HG03280 (cell line): Measurements from ENCODE around the gene CKAP4.

Experiments
- ATAC-seq: cut with Tn5 transposase; IDR thresholded peaks from one replicate; pipeline ENCODE4 v1.9.1; 2021; ENCODE audit warnings: mild to moderate bottlenecking, moderate library complexity; ENCODE audit not compliant: unreplicated experiment

The CKAP4 gene

DNA sequence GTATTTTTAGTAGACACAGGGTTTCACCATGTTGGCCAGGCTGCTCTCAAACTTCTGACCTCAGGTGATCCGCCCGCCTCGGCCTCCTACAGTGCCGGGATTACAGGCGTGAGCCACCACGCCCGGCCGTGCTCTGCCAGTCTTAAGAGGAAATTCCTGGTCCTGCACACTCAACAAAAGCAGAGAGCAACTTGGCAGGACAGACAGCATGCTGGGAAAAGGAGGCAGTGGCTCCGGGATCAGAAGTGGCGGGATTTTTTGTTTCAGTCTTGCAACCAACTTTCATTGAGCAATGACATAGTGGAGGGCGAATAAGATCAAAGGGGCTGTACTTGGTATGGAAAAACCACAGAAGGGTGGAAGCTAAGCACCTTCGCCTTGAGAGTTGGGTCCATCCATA is 2.1 kb downstream of the CKAP4 start:
- ATAC-seq: no peak

DNA sequence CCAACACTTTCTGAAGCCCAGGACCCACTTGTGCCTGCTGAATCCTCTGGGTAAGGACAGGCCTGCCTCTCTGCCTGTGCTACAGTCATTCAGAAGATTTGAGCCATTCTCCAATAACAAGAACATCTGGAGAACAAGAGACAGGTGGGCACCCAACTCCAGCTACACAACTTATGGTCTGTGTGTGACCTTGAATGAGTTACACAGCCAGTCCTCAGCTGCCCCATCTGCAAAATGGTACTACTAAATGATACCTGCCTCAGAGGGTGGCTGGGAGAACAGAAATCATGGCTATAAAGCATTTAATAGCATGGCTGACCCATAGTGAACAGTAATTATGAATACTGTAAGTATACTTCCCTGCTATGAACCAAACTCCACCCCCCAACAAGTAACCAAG is 4.2 kb downstream of the CKAP4 start:
- no peak for ATAC-seq

DNA sequence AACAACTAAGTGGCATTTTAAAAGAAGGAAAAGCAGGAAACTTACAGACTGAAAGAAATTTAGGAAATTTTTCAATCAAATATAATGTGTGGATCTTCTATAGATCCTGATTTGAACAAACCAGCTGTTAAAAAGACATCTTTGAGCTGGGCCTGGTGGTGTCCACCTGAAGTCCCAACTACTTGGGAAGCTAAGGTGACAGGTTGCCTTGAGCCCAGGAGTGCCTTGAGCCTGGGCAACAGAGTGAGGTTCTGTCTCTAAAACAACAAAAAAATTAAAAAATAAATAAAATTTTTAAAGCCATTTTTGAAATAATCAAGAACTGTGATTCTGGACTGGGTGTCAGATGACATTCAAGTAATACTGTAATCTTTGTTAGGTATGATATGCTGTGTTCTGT is 7.0 kb downstream of the CKAP4 start:
- no peak for ATAC-seq

- no peak for ATAC-seq
Measured at GRCh38 chr12:106239951-106240335, 7.9 kb downstream of the CKAP4 start.

DNA sequence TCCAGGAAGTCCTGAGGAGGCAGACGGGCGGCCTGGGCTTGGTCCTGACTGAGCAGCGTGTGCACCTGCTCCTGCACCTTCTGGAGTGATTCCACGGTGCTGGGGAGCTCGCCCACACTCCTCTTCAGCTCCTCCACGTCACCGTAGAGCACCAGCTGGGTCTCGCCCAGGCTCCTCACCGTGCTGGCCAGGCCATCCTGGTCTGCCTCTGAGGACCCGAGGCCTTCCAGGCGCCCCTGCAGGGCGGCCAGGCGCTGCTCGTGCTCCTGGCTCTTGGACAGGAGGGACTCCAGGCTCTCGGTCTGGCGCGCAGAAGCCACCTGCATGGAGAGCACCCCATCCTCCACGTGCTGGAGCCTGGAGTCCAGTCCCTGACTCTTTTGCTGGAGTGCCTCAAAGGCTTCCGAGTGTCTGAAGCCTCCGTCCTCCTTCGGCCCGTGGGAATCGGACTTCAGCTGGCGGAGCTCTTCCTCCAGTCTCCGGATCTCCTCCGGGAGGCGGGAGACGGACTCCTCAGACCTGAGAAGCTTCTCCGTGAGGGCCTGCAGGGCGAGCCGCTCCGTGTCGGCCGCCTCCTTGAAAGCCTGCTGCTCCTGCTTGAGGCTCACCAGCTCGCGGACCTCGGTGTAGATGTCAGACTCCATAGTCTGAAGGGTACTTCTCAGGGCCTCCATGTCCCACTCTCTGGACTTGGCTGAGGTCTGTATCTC is 8.4 kb downstream of the CKAP4 start:
- no peak for ATAC-seq

DNA sequence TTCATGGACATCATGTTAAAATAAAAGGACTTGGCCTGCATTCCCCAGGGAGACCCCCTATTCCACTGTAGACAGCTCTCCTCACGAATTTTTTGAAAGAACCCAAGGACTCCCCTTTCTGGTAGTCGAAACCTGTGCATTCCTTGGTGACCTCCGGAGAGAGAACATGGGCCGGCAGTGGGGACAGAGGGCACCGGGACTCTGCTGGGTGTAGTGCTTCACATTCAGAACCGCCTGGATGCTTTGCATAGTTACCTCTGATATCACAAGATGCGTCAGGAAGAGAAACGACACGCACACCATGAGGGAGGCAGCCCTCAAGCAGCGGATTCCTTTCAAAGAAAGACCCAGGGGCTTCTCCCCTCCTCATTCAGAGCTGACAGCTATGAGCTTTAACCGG is 9.7 kb downstream of the CKAP4 start:
- ATAC-seq: no peak

DNA sequence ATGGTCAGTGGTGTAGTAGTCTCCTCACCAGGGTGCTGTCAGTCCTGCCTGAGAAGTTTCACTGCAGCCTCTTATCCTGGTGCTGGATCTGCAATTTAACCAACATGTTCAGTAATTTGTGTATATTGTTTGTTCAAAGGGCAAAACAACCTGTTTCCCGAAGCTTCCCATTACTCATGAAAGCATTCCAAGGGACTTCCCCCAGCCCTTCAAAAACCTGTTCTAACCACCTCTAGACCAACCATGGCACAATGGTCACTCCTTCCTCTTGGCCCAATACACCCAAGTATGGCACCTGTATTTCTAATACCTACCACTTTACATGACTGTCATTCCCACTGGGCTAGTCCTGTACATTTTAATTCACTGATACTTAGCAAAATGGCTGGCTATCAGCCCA is 12.1 kb downstream of the CKAP4 start:
- ATAC-seq: no peak

- no peak for ATAC-seq
Measured at GRCh38 chr12:106234449-106234848, 13.4 kb downstream of the CKAP4 start.

GRCh38 chr12:106233011-106233410 is 14.8 kb downstream of the CKAP4 start:
- no peak for ATAC-seq

DNA sequence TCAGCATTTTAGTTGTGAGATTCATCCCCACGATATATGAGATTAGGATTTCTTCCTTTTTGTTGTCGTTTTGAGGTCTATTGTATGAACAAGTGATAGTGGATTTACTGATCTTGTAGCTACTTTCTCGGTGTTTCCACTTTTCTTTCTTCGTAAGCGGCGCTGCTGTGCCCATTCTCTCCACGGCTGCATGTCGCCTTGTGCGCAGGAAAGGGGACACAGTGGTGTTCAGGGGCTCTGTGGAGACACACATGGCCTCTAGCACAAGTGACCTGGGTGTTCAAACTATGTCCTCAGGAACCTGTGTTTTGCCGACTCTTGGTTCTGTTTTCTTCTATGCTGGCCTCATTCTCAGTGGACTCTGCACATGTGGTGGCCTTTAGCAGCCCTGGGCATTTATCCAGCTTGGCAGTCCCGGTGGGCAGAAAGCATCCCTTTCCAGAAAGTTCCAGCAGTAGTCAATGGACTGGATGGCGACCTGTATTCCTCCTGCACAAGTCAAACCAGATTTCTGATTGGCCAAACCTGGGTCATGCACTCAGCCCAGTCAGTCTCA is 18.7 kb downstream of the CKAP4 start:
- no peak for ATAC-seq

GRCh38 chr12:106228320-106228710 is 19.5 kb downstream of the CKAP4 start:
- no peak for ATAC-seq

DNA sequence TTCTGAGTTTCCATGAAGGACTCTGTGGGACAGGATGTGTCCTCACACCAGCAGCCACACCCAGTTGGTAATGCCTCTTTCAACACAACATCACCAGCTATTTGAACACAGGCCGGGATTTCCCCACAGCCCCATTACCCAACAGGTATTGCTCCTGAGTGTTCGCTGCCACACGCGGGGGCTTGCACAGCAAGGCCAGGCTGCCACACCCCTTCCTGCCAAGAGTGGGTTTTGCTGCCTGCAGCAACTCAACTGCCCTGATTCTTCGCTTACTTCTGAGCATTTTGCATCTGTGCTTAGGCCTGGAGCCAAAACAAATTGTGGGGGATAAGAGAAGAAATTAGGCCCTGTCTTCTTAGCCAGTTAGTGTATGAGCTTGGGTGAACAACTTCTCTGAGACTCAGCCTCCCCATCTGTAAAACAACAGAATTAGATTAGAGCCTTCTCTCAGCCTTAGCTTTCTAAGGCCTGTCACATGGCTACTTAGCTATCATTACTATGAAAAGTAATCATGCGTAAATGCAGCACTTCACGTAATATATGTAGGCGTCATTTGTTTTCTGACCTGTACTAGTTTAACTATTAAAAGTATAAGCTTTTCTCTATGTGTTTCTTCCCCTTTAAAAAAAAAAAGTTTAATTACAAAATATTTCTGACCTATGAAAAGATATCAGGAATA is 20.0 kb downstream of the CKAP4 start:
- ATAC-seq: no peak

GRCh38 chr12:106226884-106227640 is 20.8 kb downstream of the CKAP4 start:
- ATAC-seq: no peak

DNA sequence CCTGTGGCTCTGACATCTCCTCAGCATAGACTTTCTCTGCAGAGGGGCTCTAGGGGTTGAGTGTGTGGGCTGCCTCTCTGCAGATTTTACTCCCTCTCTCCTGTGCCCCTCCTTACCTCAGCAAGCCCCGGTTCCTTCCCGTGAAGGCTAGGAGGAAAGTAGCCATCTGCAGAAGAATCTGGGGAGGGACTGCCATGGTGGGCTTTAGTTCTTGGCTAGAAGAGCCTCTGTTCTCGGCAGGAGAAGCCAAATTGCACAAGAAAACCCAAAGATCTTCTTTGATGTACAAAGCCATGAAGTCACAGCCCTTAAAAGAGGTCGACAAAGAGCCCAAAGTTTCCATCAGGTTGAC is 23.5 kb downstream of the CKAP4 start:
- ATAC-seq: no peak

- ATAC-seq: peak; percentile 72
Measured at GRCh38 chr12:106223485-106224354, 24.1 kb downstream of the CKAP4 start.

DNA sequence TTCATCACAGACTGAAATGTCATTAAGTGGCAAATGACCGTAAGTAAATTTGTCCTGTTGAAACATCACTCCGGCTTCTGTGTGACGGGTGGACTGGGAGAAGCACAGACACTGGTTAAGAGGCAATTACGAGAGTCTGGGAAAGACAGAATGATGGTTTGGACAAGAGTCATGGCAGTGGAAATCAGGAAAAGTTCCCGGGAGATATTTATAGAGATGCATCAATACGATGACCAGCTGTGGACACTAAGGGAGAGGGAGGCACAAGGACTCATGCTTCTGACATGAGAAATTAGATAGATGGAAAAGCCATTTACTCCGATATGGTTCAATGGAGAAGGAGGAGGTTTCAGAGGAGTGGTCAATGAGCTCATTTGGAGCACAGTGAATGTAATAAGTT is 27.3 kb downstream of the CKAP4 start:
- no peak for ATAC-seq

GRCh38 chr12:106219043-106219442 is 28.8 kb downstream of the CKAP4 start:
- ATAC-seq: no peak

DNA sequence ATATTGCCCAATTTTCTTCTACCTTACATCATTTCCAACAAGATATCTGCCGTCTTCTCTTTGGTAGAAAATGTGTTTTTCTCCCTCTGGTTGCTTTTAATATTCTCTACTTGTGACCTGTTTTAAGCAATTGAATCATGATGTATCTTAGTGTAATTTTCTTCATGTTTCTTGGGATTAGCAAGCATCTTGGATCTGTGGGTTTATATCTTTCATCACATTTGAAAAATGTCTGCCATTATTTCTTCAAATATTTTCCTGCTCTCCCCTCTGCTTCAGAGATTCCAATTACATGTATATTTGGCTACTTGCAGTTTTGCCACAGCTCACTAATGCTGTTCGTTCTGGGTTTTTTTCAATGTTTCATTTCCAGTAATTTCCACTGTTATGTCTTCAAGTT is 30.1 kb downstream of the CKAP4 start:
- ATAC-seq: no peak

- no peak for ATAC-seq
Measured at GRCh38 chr12:106214571-106214970, 33.2 kb downstream of the CKAP4 start.

- ATAC-seq: no peak
Measured at GRCh38 chr12:106213662-106214061, 34.2 kb downstream of the CKAP4 start.

- no peak for ATAC-seq
Measured at GRCh38 chr12:106211973-106212372, 35.8 kb downstream of the CKAP4 start.
